SW480 (cell line): ENCODE measurements around the gene APOBEC3A.
A peak's percentile ranks its signal among the peaks of the same experiment; 100 is the strongest.
"Not testable (repeated sequence)": the region's sequence is repeated elsewhere in the genome, so short reads cannot be mapped to it uniquely, and the experiment has no call there.

Experiments
- DNase-seq: peaks from one replicate; pipeline ENCODE4 v3.0.0-alpha.2; 2016; ENCODE audit warnings: low spot score

APOBEC3A gene

DNA sequence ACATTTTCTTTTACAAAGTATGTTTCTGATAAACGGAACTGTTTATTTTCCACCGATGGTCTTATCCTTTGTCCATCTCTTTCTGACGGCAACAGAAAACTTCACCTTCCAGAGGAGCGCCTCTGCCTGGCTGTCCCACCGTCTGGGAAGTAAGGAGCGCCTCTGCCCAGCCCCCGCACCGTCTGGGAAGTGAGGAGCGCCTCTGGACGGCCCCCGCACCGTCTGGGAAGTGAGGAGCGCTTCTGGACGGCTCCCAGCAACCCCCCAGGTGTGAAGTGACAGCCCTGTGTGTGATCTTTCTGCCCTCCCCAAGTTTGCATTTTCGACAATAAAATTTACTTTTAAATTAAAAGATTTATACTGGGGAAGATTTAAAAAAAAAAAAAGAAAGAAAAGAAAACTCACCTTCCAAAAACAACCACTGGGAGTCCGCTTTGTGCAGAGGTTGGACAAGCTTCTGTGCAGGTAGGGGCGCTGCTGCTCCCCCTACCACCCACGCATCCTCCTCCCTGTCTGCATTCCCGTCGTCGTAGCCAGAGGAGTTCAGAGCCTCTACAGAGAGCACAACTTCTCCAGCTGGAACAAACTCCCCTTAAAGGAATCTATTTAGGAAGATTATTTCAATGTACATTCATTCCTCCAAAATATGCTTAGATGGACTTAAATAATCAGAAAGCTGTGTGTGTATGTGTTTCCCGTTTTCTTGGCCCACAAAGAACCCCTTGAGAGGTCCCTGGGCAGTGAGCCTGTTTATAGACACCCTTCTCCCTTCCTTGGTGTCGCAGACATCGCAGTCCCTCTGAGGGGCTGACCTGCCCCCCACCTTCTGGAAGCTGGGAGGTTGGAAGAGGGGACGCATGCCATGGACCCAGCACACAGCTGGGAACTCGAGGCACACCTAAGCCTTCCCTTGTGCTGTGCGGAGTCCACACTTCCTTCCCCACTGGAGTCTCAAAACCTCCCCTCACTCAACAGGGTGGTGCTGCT, 23.9 kb downstream of the APOBEC3A start:
- DNase-seq = peak; percentile 90

DNA sequence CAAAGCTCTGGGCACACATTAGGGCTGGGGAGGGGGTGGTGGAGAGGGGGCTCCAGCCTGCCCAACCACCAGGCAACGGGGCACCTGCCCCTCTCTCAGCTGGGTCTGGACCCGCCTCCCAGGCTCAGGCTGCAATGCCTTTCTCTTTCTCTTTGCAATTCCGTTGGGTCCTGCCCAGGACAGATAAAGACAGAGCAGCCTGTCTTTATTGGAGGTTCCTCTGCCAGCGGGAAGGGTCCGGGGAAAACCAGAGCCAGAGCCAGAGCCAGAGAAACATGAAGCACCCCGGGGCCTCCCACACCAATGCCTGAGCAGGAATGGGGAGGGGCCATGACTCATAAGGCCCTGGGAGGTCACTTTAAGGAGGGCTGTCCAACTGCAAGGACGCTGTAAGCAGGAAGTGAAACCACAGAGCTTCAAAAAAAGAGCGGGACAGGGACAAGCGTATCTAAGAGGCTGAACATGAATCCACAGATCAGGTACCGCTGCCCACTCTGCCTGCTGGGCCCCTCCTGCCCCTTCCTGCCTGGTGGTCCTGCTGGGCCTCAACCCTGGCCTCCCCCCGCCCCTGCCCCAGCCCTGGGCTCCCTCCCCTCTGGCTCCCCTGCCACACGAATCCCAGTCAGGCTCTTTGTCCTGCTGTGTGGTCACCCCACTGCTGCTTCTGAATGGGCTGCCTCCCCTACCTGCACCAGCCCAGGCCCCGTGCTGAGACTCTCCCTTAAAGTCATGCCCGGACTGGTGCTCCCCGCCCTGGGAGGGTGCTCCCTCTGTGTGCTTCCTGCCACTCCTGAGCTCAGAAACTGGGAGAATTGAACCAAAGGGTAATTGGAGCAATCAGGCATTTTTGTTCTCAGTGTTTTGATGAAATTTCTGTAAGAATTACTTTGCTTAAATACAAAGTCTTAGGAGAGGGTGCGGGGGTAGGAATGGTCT, 24.9 kb downstream of the APOBEC3A start, which contains the start of gene APOBEC3B:
Gene APOBEC3B, plus strand, starts transcription at position 356 of the 936 bp plus-strand sequence. Its CDS starts 107 bp downstream, at position 463.
- DNase-seq = peak; percentile 96

DNA sequence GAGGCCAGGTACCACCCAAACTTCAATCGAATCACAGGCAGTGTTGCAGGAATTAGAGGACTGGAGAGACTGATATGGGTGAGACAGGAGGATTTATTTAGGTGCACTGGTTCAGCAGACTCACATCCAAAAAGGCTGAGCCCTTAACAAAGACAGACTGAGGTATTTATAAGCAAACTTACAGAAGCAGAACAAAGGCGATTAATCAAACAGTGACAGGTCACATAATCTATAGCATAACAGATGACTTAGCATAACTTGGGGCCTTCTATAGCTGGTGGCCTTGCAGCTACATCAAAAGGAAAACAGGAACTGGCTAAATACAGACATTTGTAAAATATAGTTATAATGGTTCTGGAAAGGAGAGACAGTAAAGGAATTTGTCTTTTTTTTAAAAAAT, 26.8 kb downstream of the APOBEC3A start:
- DNase-seq = peak; percentile 37

DNA sequence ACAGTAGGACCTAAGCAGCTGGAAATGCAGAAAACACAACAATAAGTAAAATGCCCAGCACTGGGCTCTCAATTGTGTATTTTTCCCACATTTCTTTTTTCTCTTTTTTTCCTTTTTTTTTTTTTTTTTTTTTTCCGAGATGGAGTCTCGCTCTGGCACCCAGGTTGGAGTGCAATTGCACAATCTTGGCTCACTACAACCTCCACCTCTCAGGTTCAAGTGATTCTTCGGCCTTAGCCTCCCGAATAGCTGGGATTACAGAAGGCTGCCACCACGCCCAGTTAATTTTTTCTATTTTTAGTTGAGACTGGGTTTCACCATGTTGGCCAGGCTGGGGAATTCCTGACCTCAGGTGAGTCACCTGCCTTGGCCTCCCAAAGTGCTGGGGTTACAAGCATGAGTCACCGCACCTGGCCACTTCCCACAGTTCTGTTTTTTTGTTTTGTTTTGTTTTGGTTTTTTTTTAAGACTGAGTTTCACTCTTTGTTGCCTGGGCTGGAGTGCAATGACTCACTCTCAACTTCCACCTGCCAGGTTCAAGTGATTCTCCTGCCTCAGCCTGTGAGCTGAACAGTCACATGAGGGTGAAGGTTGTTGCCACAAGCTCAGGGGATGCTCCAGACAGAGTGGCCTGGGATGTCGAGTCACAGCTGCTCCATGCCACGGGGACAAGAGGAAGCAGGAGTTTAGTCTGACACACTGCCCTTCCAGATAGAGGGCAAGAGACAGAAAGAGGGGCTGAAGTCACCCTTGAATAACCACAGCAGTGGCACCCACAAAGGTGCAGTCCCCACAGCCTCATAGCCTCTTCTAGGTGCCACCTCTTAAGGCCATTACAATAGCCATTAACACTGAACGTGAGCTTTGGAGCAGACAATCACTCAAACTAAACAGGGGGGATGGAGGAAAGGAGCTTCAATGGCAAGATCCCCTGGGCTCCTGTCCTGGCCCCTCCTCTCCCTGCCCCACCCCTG, 27.7 kb downstream of the APOBEC3A start:
- peak; percentile 97 for DNase-seq

DNA sequence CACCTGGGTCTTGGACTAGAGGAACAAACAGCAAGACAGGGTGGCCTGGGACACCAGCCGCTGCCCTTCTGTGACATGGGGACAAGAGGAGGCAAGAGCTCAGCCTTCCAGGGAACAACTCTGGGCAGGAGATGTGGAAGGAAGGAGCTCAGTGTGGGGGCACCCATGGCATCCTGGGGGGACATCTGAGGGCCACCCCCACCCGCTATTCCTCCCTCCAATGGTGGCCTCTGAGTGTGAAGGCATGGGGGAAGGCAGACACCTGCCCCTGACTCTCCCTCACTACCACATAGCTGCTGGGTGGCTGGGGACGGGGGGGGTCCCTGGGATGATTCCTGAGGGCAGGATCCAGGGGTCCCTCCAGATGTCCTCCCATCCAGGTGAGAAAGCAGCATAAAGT, 29.2 kb downstream of the APOBEC3A start:
- no peak for DNase-seq

DNA sequence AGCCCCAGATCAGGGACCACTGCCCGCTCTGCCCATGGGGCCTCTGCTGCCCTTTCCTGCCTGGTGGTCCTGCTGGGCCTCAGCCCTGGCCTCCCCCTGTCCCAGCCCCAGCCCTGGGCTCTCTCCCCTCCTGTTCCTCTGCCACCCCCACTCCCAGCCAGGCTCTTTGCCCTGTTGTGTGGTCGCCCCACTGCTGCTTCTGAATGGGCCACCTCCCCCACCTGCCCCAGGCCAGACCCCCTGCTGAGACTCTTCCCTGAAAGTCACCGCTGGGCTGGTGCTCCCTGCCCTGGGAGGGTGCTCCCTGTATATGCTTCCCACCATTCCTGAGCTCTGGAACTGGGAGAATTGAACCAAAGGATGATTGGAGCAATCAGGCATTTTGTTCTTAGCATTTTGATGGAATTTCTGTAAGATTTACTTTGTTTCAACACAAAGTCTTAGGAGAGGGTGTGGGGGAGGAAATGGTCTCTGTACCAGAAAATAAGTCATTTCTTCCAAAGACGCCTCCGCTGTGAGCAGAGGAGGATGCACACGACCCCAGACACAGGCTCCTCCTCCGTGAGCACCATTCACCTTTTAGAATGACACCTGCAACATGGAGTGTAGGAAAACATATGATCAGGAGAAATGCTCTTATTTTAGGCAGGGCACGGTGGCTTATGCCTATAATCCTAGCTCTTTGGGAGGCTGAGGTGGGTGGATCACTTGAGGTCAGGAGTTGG, 29.9 kb downstream of the APOBEC3A start:
- DNase-seq = no peak

DNA sequence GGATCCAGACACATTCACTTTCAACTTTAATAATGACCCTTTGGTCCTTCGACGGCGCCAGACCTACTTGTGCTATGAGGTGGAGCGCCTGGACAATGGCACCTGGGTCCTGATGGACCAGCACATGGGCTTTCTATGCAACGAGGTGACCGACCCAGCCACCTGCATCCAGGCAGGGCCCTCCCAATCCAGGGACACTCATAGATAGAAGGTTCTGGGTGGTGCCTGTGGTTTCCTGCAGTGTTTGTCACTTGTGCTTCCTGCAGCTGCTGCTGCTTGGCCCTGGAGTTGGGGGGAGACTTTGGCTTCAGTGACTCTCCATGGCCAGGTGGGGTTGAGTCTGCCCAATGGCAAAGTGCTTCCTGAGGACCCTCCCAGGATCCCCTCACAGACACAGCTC, 32.1 kb downstream of the APOBEC3A start:
- peak; percentile 16 for DNase-seq

DNA sequence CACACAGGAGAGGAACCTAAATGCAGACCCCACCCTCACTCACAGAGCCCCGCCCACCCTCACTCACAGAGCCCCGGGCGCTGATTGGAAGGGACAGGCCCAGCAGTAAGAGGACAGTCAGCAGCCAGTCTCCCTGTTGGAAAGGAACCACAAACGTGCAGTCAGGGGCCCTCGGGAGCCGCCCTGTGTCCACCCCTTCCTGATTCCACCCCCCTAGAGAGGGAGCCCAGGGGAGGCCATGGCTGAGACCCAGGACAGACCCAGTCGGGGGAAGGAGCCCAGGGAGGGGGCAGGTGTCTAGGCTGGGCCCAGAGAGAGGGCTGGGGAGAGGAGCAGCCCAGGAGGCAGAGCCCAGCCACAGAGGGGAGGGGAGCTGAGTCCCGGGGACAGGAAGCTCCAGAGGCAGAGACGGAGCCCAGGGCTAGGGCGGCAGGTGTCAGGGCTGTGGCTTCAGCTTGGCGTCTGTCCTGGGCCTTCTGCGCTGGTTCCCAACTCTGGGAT, 35.5 kb downstream of the APOBEC3A start:
- DNase-seq = peak; percentile 53

DNA sequence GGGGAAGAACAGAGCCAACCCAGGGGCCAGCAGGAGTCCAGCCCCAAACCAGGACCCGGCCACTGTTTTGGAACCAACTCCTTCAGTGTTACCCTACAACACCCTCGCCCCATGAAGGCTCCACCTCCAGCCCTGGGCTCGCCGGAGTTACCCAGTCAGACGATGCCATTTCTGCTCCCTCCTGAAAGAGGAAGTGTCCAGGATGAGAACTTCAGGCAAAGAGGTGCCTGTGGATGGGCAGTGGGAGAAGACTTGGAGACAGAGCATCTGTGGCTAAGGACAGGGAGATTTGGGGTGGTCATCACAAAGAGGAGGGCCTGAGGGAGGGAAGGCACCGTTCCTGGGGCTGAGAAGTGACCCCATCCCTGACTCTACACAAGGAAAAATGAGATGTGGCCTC, 38.7 kb downstream of the APOBEC3A start:
- no peak for DNase-seq

DNA sequence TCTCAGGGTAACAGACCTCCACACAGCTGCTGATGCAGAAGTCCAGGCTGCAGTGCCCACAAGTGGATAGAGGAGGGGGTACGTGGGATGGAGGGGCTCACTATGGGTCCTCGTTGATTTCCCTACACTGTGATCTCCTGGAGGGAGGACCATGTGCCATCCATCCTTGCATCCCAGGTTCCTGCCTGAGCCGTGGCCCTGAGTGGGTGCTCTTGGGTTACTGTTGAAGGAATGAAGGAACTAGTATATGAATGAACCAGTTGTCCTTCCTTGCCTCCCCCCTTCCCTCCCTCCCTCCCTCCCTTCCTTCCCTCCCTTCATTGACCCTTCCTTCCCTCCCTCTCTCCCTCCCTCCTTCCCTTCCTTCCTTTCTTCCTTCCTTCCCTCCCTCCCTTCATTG, 40.1 kb downstream of the APOBEC3A start:
- no peak for DNase-seq

DNA sequence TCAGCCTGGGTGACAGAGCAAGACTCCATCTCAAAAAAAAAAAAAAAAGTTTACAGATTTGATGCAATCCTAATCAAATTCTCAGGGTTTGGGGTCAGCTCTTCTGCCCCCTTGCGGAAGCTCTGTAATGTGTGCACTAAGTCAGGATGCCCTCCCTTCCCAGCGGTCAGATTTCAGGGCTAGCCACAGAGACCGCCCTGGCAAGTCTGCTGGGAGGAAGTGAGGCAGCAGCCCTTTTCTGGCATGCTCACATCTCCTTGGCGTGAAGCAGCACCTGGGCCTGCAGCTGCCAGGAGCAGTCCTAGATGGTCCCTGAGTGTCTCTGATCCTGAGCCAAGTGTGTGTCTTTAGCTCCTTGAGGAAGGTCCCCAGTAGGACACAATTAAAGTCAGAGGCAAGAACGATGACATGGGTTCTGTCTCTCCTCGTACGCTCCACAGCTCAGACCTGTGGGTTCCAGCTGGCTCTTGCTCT, 45.8 kb downstream of the APOBEC3A start:
- peak; percentile 82 for DNase-seq

DNA sequence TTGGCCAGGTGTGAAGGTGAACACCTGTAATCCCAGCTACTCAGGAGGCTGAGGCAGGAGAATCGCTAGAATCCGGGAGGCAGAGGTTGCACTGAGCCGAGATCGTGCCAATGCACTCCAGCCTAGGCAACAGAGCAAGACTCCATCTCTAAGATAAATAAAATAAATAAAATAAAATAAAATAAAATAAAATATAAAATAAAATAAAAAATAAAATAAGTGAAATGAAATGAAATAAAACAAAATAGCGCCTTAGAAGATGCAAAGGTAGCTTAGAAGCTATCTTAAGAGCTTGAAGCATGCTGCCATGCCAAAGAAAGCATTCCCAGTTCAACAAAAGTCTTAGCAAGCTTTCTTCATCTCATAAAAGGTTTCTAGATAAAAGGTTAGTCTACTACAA, 49.8 kb downstream of the APOBEC3A start:
- DNase-seq = no peak

DNA sequence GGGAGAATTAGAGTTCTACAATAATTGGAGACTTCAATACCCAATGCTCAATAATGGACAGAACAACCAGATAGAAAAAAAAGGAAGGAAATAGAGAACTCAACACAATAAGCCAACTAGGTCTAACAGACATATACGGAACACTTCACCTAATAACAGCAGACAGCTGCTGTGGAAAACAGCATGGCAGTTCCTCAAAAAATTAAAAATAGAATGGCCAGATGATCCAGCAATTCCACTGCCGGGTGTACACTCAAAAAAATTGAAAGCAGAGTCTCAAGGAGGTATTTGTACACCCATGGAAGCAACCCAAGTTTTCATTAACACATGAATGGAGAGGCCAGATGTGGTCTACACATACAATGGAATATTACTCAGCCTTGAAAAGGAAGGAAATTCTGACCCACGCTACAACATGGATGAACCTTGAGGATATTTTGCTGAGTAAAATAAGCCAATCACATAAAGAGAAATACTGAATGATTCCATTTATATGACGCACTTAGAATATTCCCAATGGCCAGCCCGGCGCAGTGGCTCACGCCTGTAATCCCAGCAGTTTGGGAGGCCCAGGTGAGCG, 51.0 kb downstream of the APOBEC3A start:
- DNase-seq = not testable (repeated sequence)

DNA sequence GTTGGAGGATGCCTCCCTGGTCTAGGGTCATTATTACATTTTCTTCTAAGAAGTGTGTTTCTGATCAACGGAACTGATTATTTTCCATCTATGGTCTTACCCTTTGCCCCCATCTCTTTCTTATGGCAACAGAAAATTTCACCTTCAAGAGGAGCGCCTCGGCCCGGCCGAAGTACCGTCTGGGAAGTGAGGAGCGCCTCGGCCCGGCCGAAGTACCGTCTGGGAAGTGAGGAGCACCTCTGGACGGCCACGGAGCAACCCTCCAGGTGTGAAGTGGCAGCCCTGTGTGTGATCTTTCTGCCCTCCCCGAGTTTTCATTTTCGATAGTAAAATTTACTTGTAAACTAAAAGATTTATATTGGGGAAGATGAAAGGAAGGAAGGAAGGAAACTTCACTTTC, 53.5 kb downstream of the APOBEC3A start:
- no peak for DNase-seq
